ENCODE results near the gene PEPD.

DNA sequence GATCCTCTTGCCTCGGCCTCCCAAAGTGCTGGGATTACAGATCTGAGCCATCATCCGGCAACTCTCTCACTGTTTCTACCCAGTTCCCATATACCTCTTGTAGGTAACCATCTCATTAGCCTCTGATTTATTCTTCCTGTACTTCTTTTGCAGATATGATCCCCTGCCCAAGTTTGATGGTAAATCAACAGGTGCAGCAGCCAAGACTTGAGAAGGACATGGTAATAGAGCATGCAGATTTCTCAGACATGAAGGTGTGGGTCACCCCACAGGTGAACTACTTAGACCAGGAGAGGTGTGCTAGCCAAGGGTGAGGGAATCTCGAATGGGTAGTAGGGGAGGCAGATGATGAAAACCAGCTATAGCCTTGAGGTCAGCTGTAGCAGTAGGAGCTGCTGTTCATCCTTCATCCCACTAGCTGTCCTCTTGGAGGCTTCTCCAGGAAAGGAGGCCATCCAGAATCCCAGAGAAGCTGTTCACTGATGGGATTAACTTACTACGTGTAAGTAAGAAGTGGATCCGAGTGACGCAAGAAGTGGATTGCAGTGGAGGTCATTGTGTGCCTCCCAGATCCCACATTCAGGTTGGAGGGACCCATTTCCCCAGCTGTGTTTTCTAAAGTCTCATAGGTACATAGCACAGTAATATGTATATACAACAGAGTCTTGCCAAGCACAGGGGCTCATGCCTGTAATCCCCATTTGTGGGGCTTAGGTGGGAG lies 158.9 kb downstream of the PEPD start:
- TF ChIP-seq, protein P1, sequence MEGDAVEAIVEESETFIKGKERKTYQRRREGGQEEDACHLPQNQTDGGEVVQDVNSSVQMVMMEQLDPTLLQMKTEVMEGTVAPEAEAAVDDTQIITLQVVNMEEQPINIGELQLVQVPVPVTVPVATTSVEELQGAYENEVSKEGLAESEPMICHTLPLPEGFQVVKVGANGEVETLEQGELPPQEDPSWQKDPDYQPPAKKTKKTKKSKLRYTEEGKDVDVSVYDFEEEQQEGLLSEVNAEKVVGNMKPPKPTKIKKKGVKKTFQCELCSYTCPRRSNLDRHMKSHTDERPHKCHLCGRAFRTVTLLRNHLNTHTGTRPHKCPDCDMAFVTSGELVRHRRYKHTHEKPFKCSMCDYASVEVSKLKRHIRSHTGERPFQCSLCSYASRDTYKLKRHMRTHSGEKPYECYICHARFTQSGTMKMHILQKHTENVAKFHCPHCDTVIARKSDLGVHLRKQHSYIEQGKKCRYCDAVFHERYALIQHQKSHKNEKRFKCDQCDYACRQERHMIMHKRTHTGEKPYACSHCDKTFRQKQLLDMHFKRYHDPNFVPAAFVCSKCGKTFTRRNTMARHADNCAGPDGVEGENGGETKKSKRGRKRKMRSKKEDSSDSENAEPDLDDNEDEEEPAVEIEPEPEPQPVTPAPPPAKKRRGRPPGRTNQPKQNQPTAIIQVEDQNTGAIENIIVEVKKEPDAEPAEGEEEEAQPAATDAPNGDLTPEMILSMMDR (IDR thresholded peaks at IDR 0.05) = no peak
- no peak for TF ChIP-seq POLR2A (IDR thresholded peaks at IDR 0.05)

Measured in esophagus squamous epithelium (tissue), 4 donors.